Spleen (tissue), 7 donors: ENCODE results near the gene CRB2.

Source experiments
- POLR2AphosphoS5 ChIP-seq, 3 donors: sonication (generic); formaldehyde crosslinking; IDR thresholded peaks; one replicate each; pipeline ENCODE4 v1.5.1; 2017; ENCODE audit warnings: antibody characterized with exemption in 3 of 3
- TF ChIP-seq, protein P1 (sequence below), 11 experiments: fragments of 200-600 bp in 7 of 11; fragments of 450-650 bp in 4 of 11; sonication (generic) in 4 of 11; IDR thresholded peaks in 8 of 11; conservative IDR thresholded peaks in 3 of 11; 1 replicate in 7 of 11; 2 replicates in 4 of 11; pipeline versions ENCODE4 v1.4.0 to v1.8.0; 2016 to 2021; ENCODE audit warnings: antibody characterized with exemption in 11 of 11, inconsistent platforms in 4 of 11, mild to moderate bottlenecking in 1 of 11
- donor health status: DM: no; HTN: no; CAD: no; lungs with moderate emphysema.
- donor health status: DM: no; HTN: no; CAD: no.
- donor health status: DM: no; HTN: no; CAD: no.

DNA sequence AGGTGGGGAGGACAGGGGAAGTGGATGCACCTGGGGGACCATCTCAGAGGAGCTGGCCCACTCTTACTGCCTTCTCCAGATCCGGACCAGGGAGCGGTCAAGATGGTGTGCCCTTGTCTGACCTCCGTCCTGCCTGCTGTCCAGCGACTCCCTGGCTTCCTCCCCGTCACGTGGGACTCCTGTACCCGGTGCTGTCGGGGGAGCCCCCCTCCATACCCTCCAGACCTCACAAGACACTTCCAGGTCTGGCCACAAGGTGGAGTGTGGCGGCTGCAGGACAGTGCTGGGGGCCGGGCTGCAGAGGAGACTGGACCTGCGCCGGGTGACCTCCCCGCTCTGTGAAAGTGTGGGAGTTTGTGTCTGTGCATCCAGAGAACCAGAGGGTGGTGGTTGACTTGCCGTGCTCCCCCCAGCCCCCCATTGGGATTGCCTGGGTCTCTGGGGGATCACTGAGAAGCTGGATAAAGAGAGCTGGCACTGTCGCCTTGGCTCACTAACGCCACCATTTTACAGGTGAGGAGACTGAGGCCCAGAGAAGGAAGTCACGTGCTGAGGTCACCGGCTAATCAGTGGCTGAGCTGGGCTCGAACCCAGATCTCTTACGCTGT, 1.9 kb upstream of the CRB2 start:
- TF ChIP-seq, protein P1, sequence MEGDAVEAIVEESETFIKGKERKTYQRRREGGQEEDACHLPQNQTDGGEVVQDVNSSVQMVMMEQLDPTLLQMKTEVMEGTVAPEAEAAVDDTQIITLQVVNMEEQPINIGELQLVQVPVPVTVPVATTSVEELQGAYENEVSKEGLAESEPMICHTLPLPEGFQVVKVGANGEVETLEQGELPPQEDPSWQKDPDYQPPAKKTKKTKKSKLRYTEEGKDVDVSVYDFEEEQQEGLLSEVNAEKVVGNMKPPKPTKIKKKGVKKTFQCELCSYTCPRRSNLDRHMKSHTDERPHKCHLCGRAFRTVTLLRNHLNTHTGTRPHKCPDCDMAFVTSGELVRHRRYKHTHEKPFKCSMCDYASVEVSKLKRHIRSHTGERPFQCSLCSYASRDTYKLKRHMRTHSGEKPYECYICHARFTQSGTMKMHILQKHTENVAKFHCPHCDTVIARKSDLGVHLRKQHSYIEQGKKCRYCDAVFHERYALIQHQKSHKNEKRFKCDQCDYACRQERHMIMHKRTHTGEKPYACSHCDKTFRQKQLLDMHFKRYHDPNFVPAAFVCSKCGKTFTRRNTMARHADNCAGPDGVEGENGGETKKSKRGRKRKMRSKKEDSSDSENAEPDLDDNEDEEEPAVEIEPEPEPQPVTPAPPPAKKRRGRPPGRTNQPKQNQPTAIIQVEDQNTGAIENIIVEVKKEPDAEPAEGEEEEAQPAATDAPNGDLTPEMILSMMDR (IDR thresholded peaks at IDR 0.05 in 8 of 11, conservative IDR thresholded peaks at IDR 0.05 in 3 of 11): peak; percentile 58 to 86 (median 78)
- no peak for TF ChIP-seq POLR2AphosphoS5 (IDR thresholded peaks at IDR 0.05)
